Measurements from ENCODE around the gene DYNC1H1. TPM values are rescaled to one million over a fixed set of nuclear protein-coding genes. Genes with fewer than 3 reads are reported as not detected.

Gene DYNC1H1
- total RNA-seq, 1 experiment from 2014 or later = 361 TPM

GRCh38 chr14:101991352-101991751 is 27.0 kb downstream of the DYNC1H1 start:
- ChIA-PET POLR2A (no interaction called here), RAD21 (ENCODE audit: low non-redundant PET in 1 of 2, low total read pairs in 2 of 2, uncharacterized antibody in 2 of 2, unreplicated experiment in 2 of 2) (no interaction called here), CTCF (no interaction called here)
- no peaks in the 10 kb centered on the region for H4K20me1 ChIP-seq (ENCODE audit: insufficient read depth)
- peaks cover 73 to 74% of the 10 kb centered on the region in 2 experiments for H3K36me3 ChIP-seq (ENCODE audit: control insufficient read depth in 1 of 2, insufficient read depth in 2 of 2, low read length in 2 of 2)
- H3K27me3 ChIP-seq (ENCODE audit: insufficient read depth, low read length) = no peaks in the 10 kb centered on the region
- BruUV-seq (replicated peaks) = no TSS peak
- H2AFZ ChIP-seq (ENCODE audit: low read depth, low read length, poor library complexity, severe bottlenecking) = no peak overlapping the region
- H3K9ac ChIP-seq (ENCODE audit: low read length) = no peak overlapping the region
- no peak overlapping the region for H3K27ac ChIP-seq (ENCODE audit: low read depth, low read length)
- no peaks in the 10 kb centered on the region for H3K9me2 ChIP-seq (ENCODE audit: insufficient read depth)
- TF ChIP-seq POLR2A (IDR thresholded peaks at IDR 0.05; ENCODE audit: borderline replicate concordance, extremely low read depth, insufficient read depth, insufficient read length) (no peak), JUND (IDR thresholded peaks at IDR 0.05) (no peak), CEBPB (IDR thresholded peaks at IDR 0.05; ENCODE audit: low read depth) (no peak), POLR2AphosphoS5 (IDR thresholded peaks at IDR 0.05; ENCODE audit: low read depth, low read length) (no peak), SP1 (IDR thresholded peaks at IDR 0.05; ENCODE audit: low read depth) (no peak), ZNF274 (IDR thresholded peaks at IDR 0.05; ENCODE audit: low read depth, low read length) (no peak), RAD21 (IDR thresholded peaks at IDR 0.05; ENCODE audit: low read depth) (no peak), EGR1 (IDR thresholded peaks at IDR 0.05; ENCODE audit: low read depth) (no peak), SRF (IDR thresholded peaks at IDR 0.05; ENCODE audit: low read depth) (no peak), ZFX (IDR thresholded peaks at IDR 0.05) (no peak), CBX3 (IDR thresholded peaks at IDR 0.05; ENCODE audit: low read depth) (no peak), SIN3A (IDR thresholded peaks at IDR 0.05; ENCODE audit: low read depth) (no peak), TCF7L2 (IDR thresholded peaks at IDR 0.05; ENCODE audit: borderline replicate concordance, extremely low read depth, insufficient read depth, insufficient read length) (no peak), FOSL1 (IDR thresholded peaks at IDR 0.05; ENCODE audit: low read depth) (no peak)
- TF ChIP-seq, protein P1, sequence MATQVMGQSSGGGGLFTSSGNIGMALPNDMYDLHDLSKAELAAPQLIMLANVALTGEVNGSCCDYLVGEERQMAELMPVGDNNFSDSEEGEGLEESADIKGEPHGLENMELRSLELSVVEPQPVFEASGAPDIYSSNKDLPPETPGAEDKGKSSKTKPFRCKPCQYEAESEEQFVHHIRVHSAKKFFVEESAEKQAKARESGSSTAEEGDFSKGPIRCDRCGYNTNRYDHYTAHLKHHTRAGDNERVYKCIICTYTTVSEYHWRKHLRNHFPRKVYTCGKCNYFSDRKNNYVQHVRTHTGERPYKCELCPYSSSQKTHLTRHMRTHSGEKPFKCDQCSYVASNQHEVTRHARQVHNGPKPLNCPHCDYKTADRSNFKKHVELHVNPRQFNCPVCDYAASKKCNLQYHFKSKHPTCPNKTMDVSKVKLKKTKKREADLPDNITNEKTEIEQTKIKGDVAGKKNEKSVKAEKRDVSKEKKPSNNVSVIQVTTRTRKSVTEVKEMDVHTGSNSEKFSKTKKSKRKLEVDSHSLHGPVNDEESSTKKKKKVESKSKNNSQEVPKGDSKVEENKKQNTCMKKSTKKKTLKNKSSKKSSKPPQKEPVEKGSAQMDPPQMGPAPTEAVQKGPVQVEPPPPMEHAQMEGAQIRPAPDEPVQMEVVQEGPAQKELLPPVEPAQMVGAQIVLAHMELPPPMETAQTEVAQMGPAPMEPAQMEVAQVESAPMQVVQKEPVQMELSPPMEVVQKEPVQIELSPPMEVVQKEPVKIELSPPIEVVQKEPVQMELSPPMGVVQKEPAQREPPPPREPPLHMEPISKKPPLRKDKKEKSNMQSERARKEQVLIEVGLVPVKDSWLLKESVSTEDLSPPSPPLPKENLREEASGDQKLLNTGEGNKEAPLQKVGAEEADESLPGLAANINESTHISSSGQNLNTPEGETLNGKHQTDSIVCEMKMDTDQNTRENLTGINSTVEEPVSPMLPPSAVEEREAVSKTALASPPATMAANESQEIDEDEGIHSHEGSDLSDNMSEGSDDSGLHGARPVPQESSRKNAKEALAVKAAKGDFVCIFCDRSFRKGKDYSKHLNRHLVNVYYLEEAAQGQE (IDR thresholded peaks at IDR 0.05; ENCODE audit: low read depth) = no peak
- TF ChIP-seq, protein P2, sequence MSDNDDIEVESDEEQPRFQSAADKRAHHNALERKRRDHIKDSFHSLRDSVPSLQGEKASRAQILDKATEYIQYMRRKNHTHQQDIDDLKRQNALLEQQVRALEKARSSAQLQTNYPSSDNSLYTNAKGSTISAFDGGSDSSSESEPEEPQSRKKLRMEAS (IDR thresholded peaks at IDR 0.05) = no peak
- TF ChIP-seq, protein P3, sequence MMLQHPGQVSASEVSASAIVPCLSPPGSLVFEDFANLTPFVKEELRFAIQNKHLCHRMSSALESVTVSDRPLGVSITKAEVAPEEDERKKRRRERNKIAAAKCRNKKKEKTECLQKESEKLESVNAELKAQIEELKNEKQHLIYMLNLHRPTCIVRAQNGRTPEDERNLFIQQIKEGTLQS (IDR thresholded peaks at IDR 0.05) = no peak
- TF ChIP-seq, protein P4, sequence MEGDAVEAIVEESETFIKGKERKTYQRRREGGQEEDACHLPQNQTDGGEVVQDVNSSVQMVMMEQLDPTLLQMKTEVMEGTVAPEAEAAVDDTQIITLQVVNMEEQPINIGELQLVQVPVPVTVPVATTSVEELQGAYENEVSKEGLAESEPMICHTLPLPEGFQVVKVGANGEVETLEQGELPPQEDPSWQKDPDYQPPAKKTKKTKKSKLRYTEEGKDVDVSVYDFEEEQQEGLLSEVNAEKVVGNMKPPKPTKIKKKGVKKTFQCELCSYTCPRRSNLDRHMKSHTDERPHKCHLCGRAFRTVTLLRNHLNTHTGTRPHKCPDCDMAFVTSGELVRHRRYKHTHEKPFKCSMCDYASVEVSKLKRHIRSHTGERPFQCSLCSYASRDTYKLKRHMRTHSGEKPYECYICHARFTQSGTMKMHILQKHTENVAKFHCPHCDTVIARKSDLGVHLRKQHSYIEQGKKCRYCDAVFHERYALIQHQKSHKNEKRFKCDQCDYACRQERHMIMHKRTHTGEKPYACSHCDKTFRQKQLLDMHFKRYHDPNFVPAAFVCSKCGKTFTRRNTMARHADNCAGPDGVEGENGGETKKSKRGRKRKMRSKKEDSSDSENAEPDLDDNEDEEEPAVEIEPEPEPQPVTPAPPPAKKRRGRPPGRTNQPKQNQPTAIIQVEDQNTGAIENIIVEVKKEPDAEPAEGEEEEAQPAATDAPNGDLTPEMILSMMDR (IDR thresholded peaks at IDR 0.05 in 2 of 3, conservative IDR thresholded peaks at IDR 0.05 in 1 of 3; ENCODE audit: borderline replicate concordance in 1 of 3, insufficient read depth in 1 of 3, low read depth in 2 of 3, low read length in 2 of 3) = no peak
- TF ChIP-seq, protein P5, sequence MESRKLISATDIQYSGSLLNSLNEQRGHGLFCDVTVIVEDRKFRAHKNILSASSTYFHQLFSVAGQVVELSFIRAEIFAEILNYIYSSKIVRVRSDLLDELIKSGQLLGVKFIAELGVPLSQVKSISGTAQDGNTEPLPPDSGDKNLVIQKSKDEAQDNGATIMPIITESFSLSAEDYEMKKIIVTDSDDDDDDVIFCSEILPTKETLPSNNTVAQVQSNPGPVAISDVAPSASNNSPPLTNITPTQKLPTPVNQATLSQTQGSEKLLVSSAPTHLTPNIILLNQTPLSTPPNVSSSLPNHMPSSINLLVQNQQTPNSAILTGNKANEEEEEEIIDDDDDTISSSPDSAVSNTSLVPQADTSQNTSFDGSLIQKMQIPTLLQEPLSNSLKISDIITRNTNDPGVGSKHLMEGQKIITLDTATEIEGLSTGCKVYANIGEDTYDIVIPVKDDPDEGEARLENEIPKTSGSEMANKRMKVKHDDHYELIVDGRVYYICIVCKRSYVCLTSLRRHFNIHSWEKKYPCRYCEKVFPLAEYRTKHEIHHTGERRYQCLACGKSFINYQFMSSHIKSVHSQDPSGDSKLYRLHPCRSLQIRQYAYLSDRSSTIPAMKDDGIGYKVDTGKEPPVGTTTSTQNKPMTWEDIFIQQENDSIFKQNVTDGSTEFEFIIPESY (IDR thresholded peaks at IDR 0.05; ENCODE audit: extremely low read depth, insufficient replicate concordance, low read length) = no peak
- peaks cover 4% of the 10 kb centered on the region; the same call in 1 of the 2 replicates for H3K79me2 ChIP-seq (ENCODE audit: insufficient read depth, low read length)
- no peak overlapping the region for H3K4me3 ChIP-seq (replicated peaks in 1 of 2; ENCODE audit: low read depth in 1 of 2, low read length in 2 of 2)
- H3K4me2 ChIP-seq (ENCODE audit: low read length) = no peak overlapping the region
- no peak for ATAC-seq
- no peak for DNase-seq (ENCODE audit: low read depth, low spot score)
- H3K9me3 ChIP-seq (ENCODE audit: control insufficient read depth in 1 of 2, insufficient read depth in 1 of 2, low read depth in 1 of 2, low read length in 2 of 2) = no peaks in the 10 kb centered on the region
- H3K4me1 ChIP-seq (ENCODE audit: control insufficient read depth in 1 of 2, insufficient read depth in 2 of 2, low read length in 2 of 2) = no peaks in the 10 kb centered on the region
- intact Hi-C loops (cut with micrococcal nuclease) = no loop called here

Measured in HCT116 (cell line).